ENCODE measurements around the gene ACTN1.

DNA sequence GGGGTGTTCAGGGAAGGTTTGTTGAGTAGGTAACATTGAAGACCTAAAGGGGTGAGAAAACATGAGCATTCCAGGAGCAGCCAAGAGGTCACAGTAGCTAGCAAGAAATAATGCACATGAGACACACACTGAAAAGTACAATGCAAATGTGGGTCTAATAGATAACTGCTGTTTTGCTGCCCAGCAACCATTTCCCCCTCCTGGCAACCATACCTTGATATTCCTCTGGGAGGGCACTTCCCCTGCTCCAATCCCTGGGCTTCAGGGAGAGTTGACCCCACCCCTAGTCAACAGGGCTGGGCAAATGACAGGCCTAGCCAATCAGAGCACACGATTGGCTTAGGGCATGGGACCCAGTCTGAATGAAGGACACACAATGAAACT lies 8.5 kb upstream of the ACTN1 start:
- TF ChIP-seq, protein P1, sequence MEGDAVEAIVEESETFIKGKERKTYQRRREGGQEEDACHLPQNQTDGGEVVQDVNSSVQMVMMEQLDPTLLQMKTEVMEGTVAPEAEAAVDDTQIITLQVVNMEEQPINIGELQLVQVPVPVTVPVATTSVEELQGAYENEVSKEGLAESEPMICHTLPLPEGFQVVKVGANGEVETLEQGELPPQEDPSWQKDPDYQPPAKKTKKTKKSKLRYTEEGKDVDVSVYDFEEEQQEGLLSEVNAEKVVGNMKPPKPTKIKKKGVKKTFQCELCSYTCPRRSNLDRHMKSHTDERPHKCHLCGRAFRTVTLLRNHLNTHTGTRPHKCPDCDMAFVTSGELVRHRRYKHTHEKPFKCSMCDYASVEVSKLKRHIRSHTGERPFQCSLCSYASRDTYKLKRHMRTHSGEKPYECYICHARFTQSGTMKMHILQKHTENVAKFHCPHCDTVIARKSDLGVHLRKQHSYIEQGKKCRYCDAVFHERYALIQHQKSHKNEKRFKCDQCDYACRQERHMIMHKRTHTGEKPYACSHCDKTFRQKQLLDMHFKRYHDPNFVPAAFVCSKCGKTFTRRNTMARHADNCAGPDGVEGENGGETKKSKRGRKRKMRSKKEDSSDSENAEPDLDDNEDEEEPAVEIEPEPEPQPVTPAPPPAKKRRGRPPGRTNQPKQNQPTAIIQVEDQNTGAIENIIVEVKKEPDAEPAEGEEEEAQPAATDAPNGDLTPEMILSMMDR (IDR thresholded peaks at IDR 0.05): no peak
- TF ChIP-seq POLR2A (IDR thresholded peaks at IDR 0.05): no peak

Data from lower leg skin (tissue), 3 donors.